AG09309 (cell line): Measurements from ENCODE around the gene CNTN4.

Experiments used
- DNase-seq: peaks from one replicate; pipeline ENCODE4 v3.0.0-alpha.2; 2010; ENCODE audit warnings: low read depth
- H3K4me3 ChIP-seq: 2 replicates; pipeline ENCODE4 v1.5.1; 2011; ENCODE audit warnings: mild to moderate bottlenecking, low read depth, low read length, moderate library complexity; ENCODE audit not compliant: control insufficient read depth
- TF ChIP-seq, protein P1 (sequence below): IDR thresholded peaks from 2 replicates; pipeline ENCODE4 v1.5.1; 2011; ENCODE audit warnings: mild to moderate bottlenecking, low read depth, low read length, inconsistent platforms; ENCODE audit not compliant: insufficient read depth, control insufficient read depth; ENCODE audit errors: missing control alignments

CNTN4 gene

DNA sequence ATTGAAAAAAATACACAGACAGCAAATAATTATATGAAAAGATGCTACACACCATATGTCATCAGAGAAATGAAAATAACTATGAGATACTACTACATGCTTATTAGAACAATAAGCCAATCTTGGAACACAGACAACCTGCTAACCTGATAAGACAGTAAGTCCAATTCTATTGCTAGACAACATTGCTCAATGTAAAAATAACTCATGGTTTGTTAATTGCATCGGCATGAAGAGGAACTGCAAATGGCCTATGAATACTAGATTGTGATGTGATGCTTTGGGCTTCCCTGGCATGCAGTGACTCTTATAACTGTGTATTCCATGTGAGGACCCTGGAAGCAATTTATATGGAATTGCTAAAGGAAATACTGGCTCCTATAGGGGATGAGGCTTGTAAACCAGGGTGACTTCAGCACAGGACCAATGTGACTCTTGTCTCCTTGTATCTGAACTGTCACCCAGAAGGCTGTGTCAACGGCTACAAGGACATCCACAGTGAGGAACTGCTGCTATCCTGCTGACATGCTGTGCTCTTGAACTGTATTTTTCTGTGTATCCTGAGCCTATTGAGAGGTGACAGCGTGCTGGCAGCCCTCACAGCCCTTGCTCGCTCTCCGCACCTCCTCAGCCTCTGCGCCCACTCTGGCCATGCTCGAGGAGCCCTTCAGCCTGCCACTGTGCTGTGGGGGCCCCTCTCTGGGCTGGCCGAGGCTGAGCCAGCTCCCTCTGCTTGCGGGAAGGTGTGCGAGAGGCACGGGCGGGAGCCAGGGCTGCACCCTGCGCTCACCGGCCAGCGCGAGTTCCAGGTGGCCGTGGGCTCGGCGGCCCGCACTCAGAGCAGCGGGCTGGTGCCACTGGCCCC, 385.7 kb downstream of the CNTN4 start:
- no peak for DNase-seq
- H3K4me3 ChIP-seq = no peak overlapping the region
- TF ChIP-seq, protein P1, sequence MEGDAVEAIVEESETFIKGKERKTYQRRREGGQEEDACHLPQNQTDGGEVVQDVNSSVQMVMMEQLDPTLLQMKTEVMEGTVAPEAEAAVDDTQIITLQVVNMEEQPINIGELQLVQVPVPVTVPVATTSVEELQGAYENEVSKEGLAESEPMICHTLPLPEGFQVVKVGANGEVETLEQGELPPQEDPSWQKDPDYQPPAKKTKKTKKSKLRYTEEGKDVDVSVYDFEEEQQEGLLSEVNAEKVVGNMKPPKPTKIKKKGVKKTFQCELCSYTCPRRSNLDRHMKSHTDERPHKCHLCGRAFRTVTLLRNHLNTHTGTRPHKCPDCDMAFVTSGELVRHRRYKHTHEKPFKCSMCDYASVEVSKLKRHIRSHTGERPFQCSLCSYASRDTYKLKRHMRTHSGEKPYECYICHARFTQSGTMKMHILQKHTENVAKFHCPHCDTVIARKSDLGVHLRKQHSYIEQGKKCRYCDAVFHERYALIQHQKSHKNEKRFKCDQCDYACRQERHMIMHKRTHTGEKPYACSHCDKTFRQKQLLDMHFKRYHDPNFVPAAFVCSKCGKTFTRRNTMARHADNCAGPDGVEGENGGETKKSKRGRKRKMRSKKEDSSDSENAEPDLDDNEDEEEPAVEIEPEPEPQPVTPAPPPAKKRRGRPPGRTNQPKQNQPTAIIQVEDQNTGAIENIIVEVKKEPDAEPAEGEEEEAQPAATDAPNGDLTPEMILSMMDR = no peak

DNA sequence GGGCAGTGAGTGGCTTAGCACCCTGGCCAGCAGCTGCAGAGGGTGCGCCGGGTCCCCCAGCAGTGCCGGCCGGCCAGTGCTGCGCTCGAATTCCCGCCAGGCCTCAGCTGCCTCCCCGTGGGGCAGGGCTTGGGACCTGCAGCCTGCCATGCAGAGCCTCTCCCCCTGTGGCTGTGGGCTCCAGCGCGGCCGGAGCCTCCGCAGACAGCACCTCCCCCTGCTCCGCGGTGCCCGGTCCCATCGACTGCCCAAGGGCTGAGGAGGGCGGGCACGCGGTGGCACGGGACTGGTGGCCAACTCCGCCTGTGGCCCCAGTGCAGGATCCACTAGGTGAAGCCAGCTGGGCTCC, 386.3 kb downstream of the CNTN4 start:
- no peak overlapping the region for H3K4me3 ChIP-seq
- no peak for DNase-seq
- TF ChIP-seq, protein P1 = no peak

DNA sequence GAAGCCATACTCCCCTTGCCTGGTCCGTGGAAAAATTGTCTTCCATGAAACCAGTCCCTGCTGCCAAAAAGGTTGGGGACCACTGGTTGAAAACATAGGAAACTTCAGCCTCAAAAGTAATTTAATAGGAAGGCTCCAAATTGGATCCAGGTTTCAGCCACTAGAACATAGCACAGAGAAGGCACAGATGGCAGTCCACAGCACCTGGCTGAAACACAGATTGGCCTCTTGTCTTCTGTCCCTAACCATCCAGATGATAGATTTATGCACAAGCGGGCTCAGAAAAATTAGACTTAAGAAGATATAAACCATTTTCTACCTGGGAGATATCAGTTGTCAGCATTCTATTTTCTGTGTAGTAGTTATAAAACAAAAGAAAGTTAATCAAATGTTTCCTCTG, 397.1 kb downstream of the CNTN4 start:
- TF ChIP-seq, protein P1 = no peak
- no peak for DNase-seq
- H3K4me3 ChIP-seq = no peak overlapping the region

DNA sequence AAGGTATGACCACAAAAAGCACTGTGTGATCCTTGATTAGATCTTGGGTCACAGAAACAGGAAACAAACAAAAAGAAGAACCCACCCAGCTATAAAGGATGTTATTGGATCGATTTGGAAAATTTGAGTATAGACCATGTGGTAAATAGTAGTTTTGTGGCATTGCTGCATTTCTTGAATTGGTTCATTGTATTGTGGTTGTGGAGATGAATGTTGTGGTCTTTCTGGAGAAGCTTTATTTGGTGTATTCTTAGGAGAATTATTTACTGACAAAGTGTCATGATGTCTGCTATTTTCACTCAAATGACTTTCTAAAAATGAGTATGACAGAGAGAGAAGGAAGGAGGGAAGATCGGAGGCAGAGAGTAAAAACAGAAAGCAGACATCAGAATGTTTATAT, 406.2 kb downstream of the CNTN4 start:
- no peak for DNase-seq
- no peak overlapping the region for H3K4me3 ChIP-seq
- TF ChIP-seq, protein P1 = no peak

DNA sequence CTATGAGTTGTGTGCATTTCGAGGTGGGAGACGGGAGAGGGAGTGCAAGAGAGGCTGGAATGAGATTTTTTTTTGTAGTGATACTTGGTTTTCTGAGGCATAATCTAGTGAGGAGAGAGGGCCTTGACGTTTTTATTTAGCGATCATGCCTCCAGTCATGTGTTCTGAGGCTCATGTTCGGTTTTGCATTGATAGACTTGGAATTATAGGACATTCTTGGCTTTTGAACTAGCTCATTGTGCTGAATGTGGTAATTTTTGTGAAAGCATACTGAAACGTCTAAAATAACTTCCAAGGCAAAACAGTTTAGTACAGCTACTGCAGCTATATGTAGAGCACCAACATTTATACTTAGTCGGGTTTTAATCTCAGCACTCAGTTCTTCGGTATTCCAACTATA, 408.1 kb downstream of the CNTN4 start:
- TF ChIP-seq, protein P1 = no peak
- no peak overlapping the region for H3K4me3 ChIP-seq
- DNase-seq = no peak

DNA sequence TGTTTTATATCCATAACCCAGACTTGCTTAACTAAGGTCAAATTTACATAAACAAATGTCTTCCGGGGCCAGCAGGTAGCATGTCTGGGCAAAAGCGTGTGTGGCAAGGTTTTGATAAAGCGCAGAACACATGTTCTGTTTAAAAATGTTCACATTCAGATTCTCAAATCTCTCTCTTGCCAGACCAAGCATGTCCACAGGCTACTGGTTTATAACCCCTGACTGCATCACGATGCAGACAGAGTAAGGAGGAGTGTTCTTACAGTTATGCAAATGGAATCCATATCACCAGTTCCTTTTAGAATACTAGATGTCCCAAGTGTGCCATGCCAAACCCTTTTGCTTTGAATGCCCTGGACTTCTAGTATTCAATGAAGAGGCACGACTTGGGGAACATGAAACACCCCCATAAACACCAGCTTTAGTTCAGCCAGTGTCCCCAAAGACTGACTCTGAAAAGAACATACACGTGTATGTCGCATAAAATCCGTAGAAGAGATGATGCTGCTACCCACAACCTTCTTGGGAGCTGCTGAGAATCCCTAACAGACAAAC, 412.0 kb downstream of the CNTN4 start:
- TF ChIP-seq, protein P1 = no peak
- H3K4me3 ChIP-seq = no peak overlapping the region
- DNase-seq = no peak
